Measurements from ENCODE around the gene OSM. TPM values are rescaled to one million over a fixed set of nuclear protein-coding genes. Genes with fewer than 3 reads are reported as not detected.
A peak's percentile ranks its signal among the peaks of the same experiment; 100 is the strongest.

OSM gene
- total RNA-seq, 1 donor from 2014 or later, result not detected

- DNase-seq (ENCODE audit: low read depth), result no peak
Observed at GRCh38 chr22:30240541-30241417, 25.9 kb downstream of the OSM start.

GRCh38 chr22:30239488-30240405, 26.9 kb downstream of the OSM start:
- TF ChIP-seq CTCF (IDR thresholded peaks at IDR 0.05; ENCODE audit: insufficient read depth, low read length, poor library complexity, severe bottlenecking), result no peak
- no peak for DNase-seq (ENCODE audit: low read depth)
- Histone ChIP-seq H3K27me3 (ENCODE audit: control insufficient read depth, insufficient read depth, low read length) (no peaks in the 10 kb centered on the region), H3K36me3 (ENCODE audit: control insufficient read depth, insufficient read depth, low read length) (peaks cover 8% of the 10 kb centered on the region), H3K4me3 (ENCODE audit: low read depth, low read length) (no peak overlapping the region)

More at GRCh38 chr22:30240541-30241417, 25.9 kb downstream of the OSM start:
- H3K4me3 ChIP-seq (ENCODE audit: low read depth, low read length), result no peak overlapping the region
- no peaks in the 10 kb centered on the region for H3K27me3 ChIP-seq (ENCODE audit: control insufficient read depth, insufficient read depth, low read length)
- no peak for TF ChIP-seq CTCF (IDR thresholded peaks at IDR 0.05; ENCODE audit: insufficient read depth, low read length, poor library complexity, severe bottlenecking)
- H3K36me3 ChIP-seq (ENCODE audit: control insufficient read depth, insufficient read depth, low read length), result peaks cover 8% of the 10 kb centered on the region

GRCh38 chr22:30238661-30239487, 27.8 kb downstream of the OSM start:
- peak; percentile 58 for DNase-seq (ENCODE audit: low read depth)
- H3K4me3 ChIP-seq (ENCODE audit: low read depth, low read length), result no peak overlapping the region
- no peaks in the 10 kb centered on the region for H3K27me3 ChIP-seq (ENCODE audit: control insufficient read depth, insufficient read depth, low read length)
- no peak for TF ChIP-seq CTCF (IDR thresholded peaks at IDR 0.05; ENCODE audit: insufficient read depth, low read length, poor library complexity, severe bottlenecking)
- peaks cover 8% of the 10 kb centered on the region for H3K36me3 ChIP-seq (ENCODE audit: control insufficient read depth, insufficient read depth, low read length)

- H3K4me3 ChIP-seq (ENCODE audit: low read depth, low read length), result no peak overlapping the region
- no peaks in the 10 kb centered on the region for H3K27me3 ChIP-seq (ENCODE audit: control insufficient read depth, insufficient read depth, low read length)
- H3K36me3 ChIP-seq (ENCODE audit: control insufficient read depth, insufficient read depth, low read length), result peaks cover 3% of the 10 kb centered on the region
- no peak for DNase-seq (ENCODE audit: low read depth)
- TF ChIP-seq CTCF (IDR thresholded peaks at IDR 0.05; ENCODE audit: insufficient read depth, low read length, poor library complexity, severe bottlenecking), result no peak
Observed at GRCh38 chr22:30238136-30238535, 28.5 kb downstream of the OSM start.

- no peak for TF ChIP-seq CTCF (IDR thresholded peaks at IDR 0.05; ENCODE audit: insufficient read depth, low read length, poor library complexity, severe bottlenecking)
- DNase-seq (ENCODE audit: low read depth), result no peak
- Histone ChIP-seq H3K27me3 (ENCODE audit: control insufficient read depth, insufficient read depth, low read length) (no peaks in the 10 kb centered on the region), H3K36me3 (ENCODE audit: control insufficient read depth, insufficient read depth, low read length) (peaks cover 3% of the 10 kb centered on the region), H3K4me3 (ENCODE audit: low read depth, low read length) (no peak overlapping the region)
Observed at GRCh38 chr22:30236875-30237274, 29.8 kb downstream of the OSM start.
